HG02623 (cell line): Measurements from ENCODE around the gene DRC1.
"Not testable (repeated sequence)": the region's sequence is repeated elsewhere in the genome, so short reads cannot be mapped to it uniquely, and the experiment has no call there.

ENCODE experiments used
- ATAC-seq: cut with Tn5 transposase; IDR thresholded peaks from one replicate; pipeline ENCODE4 v1.9.1; 2021; ENCODE audit warnings: moderate library complexity; ENCODE audit not compliant: unreplicated experiment

DRC1 gene

DNA sequence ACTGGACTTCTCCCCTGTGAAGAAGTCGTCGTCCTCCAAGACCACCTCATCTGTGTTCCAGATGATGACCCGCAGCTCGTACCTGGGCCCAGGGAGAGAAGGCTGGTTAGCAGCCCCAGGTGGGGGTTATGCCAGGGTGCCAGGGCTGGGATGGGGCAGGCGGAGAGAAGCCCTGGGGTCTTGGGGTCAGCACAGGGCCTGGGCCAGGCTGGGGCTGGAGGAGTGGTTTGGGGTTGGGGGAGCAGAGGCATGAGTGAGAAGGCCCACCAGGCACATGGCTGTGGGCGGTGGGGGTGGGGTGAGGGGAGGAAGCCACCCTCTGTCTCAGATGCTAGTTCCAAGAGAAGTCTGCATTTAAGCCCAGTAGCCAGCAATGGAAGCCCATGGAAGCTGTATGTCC lies 60.4 kb downstream of the DRC1 start:
- ATAC-seq: no peak

DNA sequence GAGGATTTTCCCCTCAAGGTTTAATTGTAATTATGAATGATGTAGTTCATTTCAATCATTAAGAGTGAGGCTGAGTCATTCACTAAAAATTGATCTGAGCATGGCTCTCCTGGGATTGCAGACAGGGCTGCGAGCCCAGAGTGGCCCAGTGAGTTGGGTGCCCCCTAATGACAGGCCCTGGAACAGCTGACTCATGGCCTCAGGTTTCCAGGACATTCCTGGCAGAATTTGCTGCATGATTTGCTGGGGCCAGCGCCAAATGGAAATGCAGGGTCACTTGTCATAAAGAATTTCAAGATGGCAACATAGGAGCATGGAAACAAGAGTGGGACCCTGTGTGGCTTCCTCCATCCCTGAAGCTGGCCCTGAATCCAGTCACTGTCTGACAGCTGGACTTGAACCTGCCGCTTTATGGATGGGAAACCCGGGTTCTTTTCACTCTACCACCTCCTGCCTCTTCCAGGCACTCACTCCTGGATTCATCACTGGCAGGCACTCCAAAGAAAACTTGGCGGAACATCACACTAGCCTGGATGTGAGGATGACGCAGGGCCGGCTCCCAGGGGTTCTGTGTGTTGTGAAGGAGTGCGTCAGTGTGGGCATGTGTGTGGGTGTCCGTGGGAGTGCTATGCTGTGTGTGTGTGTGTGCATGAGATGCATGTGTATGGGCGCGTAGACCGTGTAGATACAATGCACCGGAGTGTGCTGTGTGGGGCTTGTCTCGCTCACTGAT lies 61.0 kb downstream of the DRC1 start:
- no peak for ATAC-seq

DNA sequence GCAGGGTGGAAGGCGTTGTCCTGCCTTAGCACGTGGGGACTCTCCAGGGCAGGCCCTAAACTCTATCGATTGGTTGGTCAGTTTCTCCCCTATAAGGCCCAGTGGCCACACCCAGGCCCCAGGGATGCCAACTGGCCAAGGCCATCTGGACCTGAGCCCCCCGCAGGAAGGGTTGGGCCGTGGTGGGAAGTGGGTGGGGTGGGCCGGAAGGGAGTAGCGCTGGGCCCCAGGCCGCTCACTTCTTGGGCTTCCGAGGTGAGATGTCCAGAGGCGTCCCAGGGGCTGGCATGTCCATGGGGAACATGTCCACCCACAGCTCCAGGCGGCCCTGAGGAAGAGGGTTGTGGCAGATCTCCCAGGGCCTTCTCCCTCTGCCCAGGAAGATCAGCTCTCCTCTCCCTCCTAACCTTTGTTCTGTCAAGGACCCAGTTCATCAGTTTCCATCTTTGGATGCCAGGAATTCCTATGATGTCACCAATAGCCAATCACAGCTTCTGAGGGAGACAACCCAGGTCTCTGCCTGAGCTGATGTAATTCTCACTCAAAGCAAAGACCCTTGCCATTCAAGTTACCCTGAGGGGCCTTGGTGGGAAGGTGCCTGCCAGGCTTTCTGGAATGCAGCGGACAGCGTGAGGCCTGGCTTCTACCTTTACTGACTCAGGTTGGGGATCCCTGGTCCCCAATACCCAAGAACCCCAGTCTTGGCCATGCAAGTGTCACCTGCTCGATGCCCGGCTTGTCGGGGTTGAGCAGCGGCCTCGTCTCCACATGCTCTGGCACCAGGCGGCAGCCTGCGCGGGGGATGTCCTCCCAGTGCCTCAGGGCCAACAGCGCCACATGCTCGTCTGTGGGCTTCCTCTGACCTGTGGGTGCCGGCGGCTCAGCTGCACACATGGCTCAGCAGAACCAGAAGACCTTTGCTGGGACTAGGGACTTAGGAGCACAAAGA lies 61.8 kb downstream of the DRC1 start:
- no peak for ATAC-seq

DNA sequence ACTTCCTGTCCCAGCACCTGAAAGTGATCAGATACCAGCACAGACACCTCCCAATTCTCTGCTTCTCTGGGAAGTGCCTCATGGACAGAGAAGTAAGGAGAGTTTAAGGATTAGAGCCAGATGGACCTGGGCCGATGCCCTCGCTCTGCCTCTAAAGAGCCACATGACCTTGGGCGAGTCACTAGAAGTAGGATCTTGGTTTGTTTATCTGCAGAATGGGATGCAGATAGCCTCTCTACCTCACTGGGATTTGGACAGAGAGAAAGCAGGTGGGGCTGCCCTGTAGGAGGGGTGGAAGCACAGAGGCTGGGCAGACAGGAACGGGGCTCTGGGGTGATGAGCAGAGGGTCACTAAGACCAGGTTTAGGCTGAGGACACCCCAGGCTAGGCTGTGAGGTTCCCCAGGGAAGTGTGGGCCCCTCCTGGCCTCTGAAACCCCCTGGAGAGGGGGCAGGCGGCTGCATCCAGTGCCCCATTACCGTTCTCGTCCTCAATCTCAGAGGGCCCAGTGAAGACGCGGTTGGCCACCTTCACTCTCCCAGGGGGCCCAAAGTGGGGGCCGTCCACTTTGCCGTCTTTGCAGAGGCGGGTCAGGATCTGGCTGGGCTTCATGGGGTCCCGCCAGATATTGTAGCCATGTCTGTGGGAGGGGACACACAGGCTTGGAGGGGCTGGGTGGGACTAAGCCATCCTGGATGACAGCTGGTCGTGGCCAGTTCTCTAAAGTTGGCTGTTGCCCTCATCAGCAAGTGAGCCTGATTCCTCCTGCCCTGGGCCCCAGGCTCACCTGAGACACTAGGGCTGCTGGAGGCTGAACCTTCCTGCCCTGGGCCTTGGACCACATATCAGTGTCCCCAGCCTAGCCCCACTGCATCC lies 62.9 kb downstream of the DRC1 start:
- no peak for ATAC-seq

DNA sequence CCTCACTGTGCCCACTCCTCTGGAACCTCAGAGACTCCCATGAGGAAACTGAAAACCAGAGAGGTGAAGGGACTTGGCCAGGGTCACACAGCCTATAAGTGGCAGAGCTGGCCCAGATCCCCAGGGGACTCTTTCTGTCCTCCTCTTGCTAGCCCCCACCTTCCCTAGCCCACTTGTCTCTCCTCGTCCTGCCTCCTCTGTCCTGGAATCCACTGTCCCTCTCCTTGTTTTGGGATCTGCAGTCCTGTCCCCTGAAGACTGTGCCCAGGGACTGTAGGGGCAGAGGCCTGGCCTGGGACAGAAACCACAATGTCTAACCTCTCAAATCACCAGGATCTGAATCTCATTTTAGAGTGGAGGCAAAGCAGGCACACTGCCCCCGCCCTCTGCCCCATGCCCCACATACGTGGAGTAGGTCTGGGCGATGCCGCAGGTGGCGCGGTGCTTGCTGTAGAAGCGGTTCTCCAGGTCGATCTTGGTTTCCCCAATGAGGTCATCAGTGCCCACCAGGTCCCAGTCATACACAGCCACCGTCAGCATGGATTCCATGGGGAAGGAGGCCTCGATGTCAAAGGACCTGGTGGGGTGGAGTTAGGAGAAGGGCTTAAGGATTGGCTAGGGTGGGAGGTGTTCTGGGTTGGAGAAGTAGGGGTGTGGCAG lies 63.7 kb downstream of the DRC1 start:
- ATAC-seq: no peak

DNA sequence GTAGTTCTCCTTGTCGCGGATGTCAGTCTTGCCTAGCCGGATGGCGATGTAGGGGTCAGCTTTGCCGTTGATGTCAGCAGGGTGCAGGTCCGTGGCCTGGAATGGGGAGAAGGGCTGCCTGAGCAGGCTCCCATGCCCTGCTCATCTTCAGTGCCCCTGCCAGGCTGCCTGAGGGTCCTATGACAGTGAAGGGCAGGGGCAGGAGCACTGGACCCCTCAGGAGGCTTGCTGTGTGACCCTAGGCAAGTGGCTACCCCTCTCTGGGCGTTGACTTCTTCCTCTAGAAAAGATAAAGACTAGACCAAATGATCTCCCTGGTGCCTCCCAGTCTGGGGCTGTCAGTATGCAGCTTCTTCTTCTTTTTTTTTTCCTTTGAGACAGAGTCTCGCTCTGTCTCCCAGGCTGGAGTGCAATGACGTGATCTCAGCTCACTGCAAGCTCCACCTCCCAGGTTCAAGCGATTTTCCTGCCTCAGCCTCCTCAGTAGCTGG lies 64.3 kb downstream of the DRC1 start:
- no peak for ATAC-seq

DNA sequence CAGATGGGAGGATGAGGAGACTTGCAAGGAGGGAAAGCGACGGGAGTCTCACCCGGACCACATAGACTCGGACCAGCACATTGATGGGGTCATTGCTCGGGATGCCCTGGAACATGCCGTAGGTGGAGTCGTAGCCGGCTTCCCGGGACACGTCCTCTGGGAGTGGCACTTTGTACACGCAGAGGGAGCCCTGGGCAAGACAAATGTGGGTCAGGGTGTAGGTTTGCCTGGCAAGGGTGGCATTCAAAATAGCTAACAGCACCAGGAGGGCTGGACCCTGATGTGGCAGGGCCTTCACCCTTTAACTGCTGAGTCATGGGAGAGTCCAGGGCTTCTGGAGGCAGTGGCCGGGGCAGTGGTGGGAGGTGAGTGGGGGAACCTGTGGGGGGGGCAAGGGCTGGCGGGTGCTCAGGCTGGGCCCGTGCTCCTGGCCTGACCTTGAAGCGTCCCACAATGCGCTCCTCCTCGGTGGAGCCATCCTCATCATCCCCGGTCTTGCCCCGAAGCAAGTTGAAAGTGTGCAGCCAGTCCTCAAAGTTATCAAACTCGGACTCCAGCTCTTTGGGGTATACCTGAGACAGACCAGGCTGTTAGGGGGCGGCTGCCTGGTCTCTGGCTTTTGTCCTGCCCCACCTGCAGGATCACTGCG lies 65.1 kb downstream of the DRC1 start:
- no peak for ATAC-seq

DNA sequence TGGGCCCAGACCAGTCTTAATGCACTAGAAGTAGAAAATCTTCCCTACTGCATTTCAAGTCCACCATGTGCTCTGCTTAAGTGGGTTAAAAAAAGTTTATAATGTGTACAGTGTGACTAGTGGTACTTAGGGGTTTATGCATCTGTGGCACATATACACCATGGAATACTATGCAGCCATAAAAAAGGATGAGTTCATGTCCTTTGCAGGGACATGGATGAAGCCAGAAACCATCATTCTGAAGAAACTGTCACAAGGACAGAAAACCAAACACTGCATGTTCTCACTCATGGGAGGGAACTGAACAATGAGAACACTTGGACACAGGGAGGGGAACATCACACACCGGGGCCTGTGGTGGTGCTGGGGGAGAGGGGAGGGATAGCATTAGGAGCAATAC lies 66.8 kb downstream of the DRC1 start:
- not testable (repeated sequence) for ATAC-seq

DNA sequence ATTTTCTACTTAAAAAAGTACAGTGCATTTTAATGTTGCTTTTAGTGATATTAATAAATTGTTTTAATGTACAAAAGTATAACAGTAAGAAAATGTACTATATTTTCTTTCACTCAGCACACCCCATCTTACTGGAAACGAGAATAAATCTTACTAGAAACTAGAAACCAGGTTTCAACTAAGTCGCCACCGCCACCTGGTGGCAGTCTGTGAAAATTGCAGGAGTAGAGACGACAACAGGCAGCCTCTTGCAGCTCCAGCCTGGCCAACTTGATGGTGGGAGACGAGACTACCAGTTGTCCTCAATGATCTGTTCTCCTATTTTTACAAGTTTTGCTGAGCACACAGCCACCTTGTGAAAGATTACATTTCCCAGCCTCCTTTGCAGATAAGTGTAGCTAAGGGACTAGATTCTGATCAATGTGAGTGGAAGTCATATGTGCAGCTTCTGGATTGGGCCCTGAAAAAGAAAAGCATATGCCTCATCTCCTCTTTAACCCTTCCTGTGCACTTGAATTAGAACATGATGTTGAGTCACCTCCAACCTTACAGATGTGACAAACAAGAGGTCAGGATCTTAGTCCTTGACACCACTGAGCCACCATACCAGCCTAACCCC lies 67.5 kb downstream of the DRC1 start:
- ATAC-seq: no peak

DNA sequence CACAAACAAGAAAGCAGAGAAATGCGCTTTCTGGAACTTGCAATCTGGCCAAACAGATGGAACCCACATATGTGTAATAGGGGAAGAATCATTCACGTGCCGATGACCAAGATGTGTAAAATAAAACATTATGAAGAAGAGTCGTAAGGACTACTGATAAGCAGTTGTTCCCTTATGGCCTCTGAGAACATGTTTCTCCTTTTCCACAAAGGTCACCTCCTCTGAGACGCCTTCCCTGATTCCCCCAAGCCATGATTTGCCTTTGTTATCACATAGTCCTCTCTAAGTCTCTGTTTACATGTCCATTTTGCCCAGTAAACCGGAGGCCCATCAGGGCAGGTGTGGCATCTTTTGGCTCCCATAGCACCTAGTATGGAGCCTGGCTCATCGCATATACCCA lies 68.2 kb downstream of the DRC1 start:
- ATAC-seq: no peak

DNA sequence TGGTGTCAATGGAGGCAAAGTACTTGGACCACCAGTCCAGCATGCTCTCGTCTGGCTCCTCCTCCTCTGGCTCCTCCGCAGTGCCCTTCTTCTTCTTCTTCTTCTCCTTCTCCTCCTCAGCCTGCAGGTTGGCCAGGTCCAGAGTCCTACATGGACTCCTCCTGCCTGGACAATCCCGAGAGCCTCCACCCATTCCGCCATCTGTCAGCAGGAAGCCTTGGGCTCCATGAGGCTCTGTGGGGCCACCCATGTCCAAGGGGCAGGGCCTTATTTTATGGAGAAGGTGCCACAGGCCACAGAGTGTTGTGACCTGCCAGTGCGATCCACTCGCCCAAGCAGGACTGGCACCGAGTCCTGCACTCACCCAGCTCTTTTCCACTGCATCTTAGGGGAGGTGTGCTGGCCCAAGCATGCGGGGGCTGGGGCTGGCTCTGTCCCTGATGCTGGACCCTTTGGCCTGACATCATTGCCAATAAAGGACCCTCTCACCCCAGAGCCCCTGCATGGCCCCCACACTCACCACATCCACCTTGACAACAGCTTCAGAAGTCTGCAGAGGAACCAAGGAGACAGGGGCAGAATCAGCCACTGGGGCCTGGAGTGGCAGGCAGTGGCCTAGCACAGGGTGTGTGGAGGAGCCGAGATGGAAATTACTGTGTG lies 69.0 kb downstream of the DRC1 start:
- no peak for ATAC-seq

DNA sequence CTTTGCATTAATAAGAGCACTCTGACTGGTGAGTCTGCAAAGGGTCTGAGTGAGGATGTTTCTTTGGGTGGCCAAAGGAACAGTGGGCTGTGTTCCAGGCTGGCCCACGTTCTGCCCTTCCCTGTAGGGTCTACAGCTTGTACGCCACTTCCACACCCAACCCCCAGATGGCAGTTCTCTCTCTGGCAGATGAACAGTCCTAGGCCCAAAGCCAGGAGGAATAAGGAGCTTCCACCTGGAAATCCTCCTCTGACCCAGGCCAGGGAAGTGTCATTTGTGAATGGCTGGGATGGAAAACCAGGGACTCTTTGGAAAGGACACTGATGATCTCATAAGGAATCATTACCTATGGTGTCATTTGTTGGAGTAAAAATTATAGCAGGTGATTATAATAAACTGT lies 69.6 kb downstream of the DRC1 start:
- ATAC-seq: no peak

DNA sequence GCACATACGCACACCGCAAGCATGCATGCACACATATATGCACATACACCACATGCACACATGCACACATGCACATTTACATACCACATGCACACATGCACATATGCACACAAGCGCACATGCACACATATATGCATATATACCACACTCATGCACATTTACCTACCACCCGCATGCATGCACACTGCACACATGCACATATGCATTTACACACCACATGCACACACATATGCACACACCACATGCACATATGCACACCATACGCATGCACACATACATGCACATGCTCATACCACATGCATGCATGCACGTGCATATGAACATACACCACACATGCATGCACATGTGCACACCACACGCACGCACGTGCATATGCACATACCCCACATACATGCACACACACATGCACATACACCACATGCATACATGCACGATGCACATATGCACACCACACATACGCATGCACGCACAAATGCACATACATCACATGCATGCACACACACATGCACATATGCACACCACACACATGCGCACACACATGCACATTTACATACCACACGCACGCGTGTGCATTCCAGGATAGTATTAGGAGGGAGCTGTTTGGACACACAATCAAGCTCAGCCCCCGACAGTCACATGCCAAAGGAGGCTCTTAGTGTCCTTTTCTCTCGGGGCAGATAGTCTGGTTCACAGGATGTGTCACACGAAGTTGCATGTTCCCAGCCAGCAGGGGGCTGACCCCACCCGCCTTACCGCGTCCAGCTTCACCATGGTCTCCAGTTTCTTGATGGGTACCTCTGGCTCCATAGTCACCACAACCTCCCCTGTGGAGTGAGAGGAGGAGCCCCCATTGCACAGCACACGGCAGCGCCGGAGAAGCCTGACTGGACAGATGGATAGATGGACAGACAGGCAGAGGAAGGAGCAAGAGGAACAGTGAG lies 70.3 kb downstream of the DRC1 start:
- no peak for ATAC-seq

DNA sequence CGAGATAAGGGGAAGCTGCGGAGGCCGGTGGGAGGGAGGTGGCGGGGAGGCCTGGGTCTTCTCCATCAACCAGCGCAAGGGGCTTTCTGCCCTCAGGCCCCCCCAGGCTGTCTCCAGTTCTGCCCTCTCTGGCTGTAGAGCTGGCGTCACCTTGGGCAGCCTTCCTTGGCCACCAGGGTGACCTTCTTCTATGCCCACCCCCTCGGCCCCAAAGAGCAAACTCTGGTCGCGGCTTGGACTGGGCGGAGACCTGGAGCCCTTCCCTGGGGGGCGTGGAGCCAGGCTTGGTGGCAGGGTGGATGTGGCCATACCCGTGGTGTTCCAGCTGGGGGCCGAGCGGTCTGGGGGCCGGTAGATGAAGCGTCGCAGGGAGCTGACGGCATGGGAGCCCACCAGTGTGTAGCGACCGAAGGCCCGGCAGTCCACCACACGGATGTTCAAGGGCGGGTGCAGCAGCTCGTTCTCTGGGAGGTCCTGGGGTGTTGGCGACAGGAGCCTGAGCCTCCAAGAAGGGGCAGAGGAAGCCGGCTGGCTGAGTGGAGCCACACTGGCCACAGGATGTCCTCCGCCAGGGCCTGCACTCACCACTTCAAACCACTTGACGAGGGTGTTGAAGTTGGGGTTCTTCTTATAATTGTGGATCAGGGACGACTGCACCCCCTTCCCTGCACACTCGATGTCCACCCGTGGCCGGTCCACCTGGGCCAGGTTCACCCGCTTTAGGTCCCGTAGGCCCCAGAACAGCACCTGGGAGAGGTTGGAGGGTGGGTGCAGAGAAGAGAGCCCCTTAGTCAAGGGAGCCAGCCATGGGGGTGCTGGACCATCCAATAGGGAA lies 71.3 kb downstream of the DRC1 start:
- no peak for ATAC-seq

DNA sequence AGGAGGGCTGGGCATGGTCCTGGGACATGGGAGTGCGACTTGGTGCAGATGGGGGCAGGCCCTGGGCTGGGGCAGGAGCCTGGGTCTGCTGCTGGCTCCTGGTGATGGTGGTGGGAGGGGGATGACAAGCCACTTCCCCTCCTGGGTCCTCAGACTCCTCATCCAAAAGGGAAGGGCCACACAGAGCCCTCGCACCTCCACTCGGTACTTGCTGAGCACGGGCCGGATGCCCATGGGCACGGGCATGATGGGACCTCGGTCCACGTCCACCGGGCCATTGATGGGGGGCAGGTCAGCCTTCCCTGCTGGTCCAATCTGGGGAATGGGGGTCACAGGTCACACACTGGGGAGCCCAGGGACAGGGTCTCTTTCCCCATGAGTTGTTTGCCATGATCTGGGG lies 72.1 kb downstream of the DRC1 start:
- no peak for ATAC-seq

DNA sequence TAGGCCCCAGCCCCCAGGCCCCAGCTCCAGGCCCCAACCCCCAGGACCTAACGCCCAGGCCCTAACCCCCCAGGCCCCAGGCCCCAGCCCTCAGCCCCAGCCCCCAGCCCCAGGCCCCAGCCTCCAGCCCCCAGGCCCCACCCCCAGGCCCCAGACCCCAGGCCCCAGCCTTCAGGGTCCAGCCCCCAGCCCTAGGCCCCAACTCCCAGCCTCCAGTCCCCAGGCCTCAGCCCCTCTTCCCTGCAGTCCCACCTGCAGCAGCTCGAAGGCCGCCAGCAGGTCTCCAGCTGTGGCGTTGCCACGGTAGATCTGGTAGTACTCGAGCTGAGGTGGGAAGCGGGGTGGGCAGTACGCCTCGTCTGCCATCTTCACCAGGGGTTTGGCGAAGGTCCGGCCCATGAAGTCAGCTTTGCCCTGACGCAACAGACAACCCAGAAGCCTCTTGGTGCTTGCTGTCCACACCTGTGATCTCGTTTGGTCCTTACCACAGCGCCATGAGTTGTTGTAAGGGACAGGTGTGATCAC lies 72.6 kb downstream of the DRC1 start:
- no peak for ATAC-seq

DNA sequence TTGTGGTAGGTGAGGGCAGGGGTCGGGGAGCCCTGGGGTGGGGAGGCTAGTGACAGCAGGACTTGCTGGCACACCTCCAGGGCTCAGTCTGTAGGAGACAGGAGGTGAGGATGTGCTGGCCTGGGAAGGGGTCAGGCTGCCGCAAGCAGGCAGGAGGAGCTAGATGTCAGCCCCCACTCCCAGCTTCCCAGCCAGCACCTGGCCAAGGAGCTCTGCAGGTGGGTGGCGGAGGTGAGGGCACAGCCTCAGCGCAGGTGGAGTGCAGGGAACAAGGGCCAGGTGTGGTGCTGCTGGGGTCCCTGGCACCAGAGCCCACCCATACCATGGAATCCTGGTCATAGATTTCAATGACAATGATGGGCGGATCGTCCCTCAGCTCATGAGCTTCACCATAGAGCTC lies 73.3 kb downstream of the DRC1 start:
- ATAC-seq: no peak
